ENCODE measurements around the gene MYO16. TPM values are rescaled to one million over a fixed set of nuclear protein-coding genes. Genes with fewer than 3 reads are reported as not detected.

The MYO16 gene
- polyA plus RNA-seq, 1 experiment = not detected

- CTCF ChIA-PET = no interaction called here
- Histone ChIP-seq H3K27me3 (ENCODE audit: control insufficient read depth, insufficient read depth, low read length) (no peaks in the 10 kb centered on the region), H3K4me3 (ENCODE audit: low read depth, low read length) (no peak overlapping the region), H3K36me3 (ENCODE audit: control insufficient read depth, insufficient read depth, low read length) (no peaks in the 10 kb centered on the region)
- TF ChIP-seq CTCF (IDR thresholded peaks at IDR 0.05; ENCODE audit: insufficient read depth, low read depth, low read length) = no peak
- POLR2A ChIA-PET = no interaction called here
- no peak for DNase-seq (ENCODE audit: low read depth)
These were observed 381.5 kb downstream of the MYO16 start for GRCh38 chr13:109010912-109011311.

GRCh38 chr13:109012115-109012514 is 382.7 kb downstream of the MYO16 start:
- no peak for TF ChIP-seq CTCF (IDR thresholded peaks at IDR 0.05; ENCODE audit: insufficient read depth, low read depth, low read length)
- Histone ChIP-seq H3K4me3 (ENCODE audit: low read depth, low read length) (no peak overlapping the region), H3K27me3 (ENCODE audit: control insufficient read depth, insufficient read depth, low read length) (no peaks in the 10 kb centered on the region), H3K36me3 (ENCODE audit: control insufficient read depth, insufficient read depth, low read length) (no peaks in the 10 kb centered on the region)
- CTCF ChIA-PET = no interaction called here
- no peak for DNase-seq (ENCODE audit: low read depth)
- POLR2A ChIA-PET = no interaction called here

- TF ChIP-seq CTCF (IDR thresholded peaks at IDR 0.05; ENCODE audit: insufficient read depth, low read depth, low read length) = no peak
- CTCF ChIA-PET = interaction anchor here (1.2 kb wide), 1 partner anchor 32 kb away, joined by 4 read pairs; no protein-coding TSS in a partner anchor
These were observed 392.1 kb downstream of the MYO16 start for GRCh38 chr13:109021558-109021957.

GRCh38 chr13:109024611-109025010 is 395.2 kb downstream of the MYO16 start:
- CTCF ChIA-PET = no interaction called here
- Histone ChIP-seq H3K4me3 (ENCODE audit: low read depth, low read length) (no peak overlapping the region), H3K27me3 (ENCODE audit: control insufficient read depth, insufficient read depth, low read length) (no peaks in the 10 kb centered on the region), H3K36me3 (ENCODE audit: control insufficient read depth, insufficient read depth, low read length) (no peaks in the 10 kb centered on the region)
- DNase-seq (ENCODE audit: low read depth) = no peak
- TF ChIP-seq CTCF (IDR thresholded peaks at IDR 0.05; ENCODE audit: insufficient read depth, low read depth, low read length) = no peak
- POLR2A ChIA-PET = no interaction called here

More at GRCh38 chr13:109021558-109021957, 392.1 kb downstream of the MYO16 start:
- Histone ChIP-seq H3K4me3 (ENCODE audit: low read depth, low read length) (no peak overlapping the region), H3K27me3 (ENCODE audit: control insufficient read depth, insufficient read depth, low read length) (no peaks in the 10 kb centered on the region), H3K36me3 (ENCODE audit: control insufficient read depth, insufficient read depth, low read length) (no peaks in the 10 kb centered on the region)
- POLR2A ChIA-PET = no interaction called here
- no peak for DNase-seq (ENCODE audit: low read depth)

GRCh38 chr13:109026266-109026665 is 396.9 kb downstream of the MYO16 start:
- Histone ChIP-seq H3K36me3 (ENCODE audit: control insufficient read depth, insufficient read depth, low read length) (no peaks in the 10 kb centered on the region), H3K27me3 (ENCODE audit: control insufficient read depth, insufficient read depth, low read length) (no peaks in the 10 kb centered on the region), H3K4me3 (ENCODE audit: low read depth, low read length) (no peak overlapping the region)
- ChIA-PET CTCF (no interaction called here), POLR2A (no interaction called here)
- DNase-seq (ENCODE audit: low read depth) = no peak
- TF ChIP-seq CTCF (IDR thresholded peaks at IDR 0.05; ENCODE audit: insufficient read depth, low read depth, low read length) = no peak

Measured in BJ (cell line).